ENCODE results near the gene PCBP4. TPM values are rescaled to one million over a fixed set of nuclear protein-coding genes. Genes with fewer than 3 reads are reported as not detected.

Gene PCBP4
- total RNA-seq, 1 donor from 2014 or later: 30.5 TPM

DNA sequence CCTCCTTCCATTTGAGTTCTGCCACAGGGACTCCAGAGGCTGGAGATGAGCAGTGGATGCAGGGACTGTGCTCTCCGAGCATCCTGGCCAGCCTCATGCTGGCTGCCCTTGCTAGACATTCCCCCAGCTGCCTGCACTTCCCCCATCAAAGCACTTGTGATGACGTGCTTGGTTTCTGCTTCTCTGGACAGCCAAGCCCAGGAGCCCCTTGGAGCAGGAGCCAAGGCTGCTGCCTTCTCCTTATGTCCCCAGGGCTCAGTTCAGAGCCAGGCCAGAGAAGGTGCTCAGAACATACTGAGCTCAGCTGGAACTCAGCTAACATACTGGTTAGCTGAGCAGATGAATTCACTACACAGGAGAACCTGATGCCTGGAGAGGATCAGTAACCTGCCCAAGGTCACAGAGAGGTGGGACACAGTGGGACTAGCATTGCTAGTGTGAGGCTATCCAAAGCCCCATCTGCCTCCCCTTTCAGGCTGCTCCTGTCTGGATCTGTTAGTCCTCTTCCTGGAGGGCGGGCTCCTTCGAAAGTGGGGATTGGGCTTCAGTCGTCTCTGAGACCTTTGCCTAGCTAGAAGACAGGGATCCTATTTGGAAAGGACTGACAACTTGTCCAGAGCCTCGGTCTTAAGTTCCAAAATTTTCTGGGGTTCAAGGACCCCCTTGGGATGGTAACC lies 4.3 kb downstream of the PCBP4 start:
- DNase-seq (ENCODE audit: low spot score): no peak
- Mint-ChIP-seq H3K4me3 (no peak overlapping the region), H3K27me3 (ENCODE audit: insufficient read depth, low read depth) (peaks cover 16% of the 10 kb centered on the region), H3K9me3 (no peaks in the 10 kb centered on the region), H3K36me3 (peaks cover 8% of the 10 kb centered on the region), H3K4me1 (peaks cover 44% of the 10 kb centered on the region), H3K27ac (no peak overlapping the region)
- H4K20me1 ChIP-seq (ENCODE audit: low read depth): peaks cover 62% of the 10 kb centered on the region
- H3K9ac ChIP-seq: no peak overlapping the region
- no peaks in the 10 kb centered on the region for H3K79me2 ChIP-seq (ENCODE audit: low read depth)
- no peak overlapping the region for H3K27ac ChIP-seq
- no peaks in the 10 kb centered on the region for H3K36me3 ChIP-seq
- H3F3A ChIP-seq (ENCODE audit: low read depth): peaks cover 27% of the 10 kb centered on the region
- H3K9me3 ChIP-seq (ENCODE audit: low read depth): no peaks in the 10 kb centered on the region
- no peak overlapping the region for H3K4me2 ChIP-seq
- H2AFZ ChIP-seq (replicated peaks): no peak overlapping the region
- peaks cover 30% of the 10 kb centered on the region for H3K27me3 ChIP-seq
- TF ChIP-seq, protein P1, sequence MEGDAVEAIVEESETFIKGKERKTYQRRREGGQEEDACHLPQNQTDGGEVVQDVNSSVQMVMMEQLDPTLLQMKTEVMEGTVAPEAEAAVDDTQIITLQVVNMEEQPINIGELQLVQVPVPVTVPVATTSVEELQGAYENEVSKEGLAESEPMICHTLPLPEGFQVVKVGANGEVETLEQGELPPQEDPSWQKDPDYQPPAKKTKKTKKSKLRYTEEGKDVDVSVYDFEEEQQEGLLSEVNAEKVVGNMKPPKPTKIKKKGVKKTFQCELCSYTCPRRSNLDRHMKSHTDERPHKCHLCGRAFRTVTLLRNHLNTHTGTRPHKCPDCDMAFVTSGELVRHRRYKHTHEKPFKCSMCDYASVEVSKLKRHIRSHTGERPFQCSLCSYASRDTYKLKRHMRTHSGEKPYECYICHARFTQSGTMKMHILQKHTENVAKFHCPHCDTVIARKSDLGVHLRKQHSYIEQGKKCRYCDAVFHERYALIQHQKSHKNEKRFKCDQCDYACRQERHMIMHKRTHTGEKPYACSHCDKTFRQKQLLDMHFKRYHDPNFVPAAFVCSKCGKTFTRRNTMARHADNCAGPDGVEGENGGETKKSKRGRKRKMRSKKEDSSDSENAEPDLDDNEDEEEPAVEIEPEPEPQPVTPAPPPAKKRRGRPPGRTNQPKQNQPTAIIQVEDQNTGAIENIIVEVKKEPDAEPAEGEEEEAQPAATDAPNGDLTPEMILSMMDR (IDR thresholded peaks at IDR 0.05): no peak
- TF ChIP-seq EZH2 (IDR thresholded peaks at IDR 0.05) (no peak), EZH2phosphoT487 (IDR thresholded peaks at IDR 0.05) (no peak)
- no peak overlapping the region for H3K4me3 ChIP-seq
- peaks cover 48% of the 10 kb centered on the region for H3K4me1 ChIP-seq

DNA sequence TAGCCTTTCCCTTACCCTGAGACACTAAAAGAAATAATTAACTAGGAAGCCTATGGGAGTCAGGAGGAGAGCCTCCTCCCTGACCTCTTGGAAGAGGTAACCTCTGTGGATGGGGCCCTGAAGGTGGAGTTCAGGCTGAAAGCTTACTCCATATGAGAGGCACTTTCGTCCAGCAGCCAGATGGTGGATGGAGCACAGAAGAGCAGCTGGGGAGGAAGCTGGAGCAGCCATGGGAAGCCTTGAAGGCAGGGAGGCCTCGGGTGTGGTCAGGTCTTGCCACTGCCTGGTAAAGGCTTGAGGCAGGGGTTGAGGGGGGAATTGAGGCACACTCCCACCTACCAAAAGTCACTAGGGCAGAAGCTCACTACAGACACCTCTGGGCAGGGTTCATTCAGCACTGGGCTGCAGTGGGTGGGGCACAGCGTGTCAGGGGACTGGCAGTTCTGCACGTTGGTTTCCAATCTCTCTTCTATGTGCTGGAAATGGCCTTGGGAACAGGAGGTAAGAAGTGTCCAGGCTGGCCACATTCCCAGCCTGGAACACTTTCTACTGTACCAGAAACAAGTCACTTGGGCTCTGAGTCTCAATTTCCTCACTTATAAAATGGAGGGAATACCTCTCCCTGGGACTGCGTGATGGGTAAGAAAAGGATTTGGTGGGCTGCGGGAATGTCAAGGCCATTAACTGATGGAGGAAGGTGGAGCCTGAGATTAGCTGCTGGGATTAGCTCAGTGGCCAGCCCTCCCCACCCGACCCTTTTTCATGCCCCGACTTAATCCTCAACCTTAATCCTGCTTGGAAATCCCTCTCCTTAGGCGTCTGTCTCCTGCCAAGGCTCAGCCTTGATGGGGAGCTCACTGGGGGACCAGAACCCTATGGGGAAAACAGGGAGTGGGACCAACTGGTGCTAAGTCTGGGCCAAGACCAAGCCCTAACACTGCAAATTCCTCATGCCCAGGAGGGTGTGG lies 5.4 kb downstream of the PCBP4 start:
- no peak overlapping the region for H3K4me3 Mint-ChIP-seq
- Histone ChIP-seq H3K4me2 (peak overlapping the region; percentile 27), H3K27me3 (peaks cover 34% of the 10 kb centered on the region), H3K9me3 (ENCODE audit: low read depth) (no peaks in the 10 kb centered on the region), H3F3A (ENCODE audit: low read depth) (peaks cover 27% of the 10 kb centered on the region), H3K27ac (no peak overlapping the region), H3K4me1 (peaks cover 47% of the 10 kb centered on the region), H3K79me2 (ENCODE audit: low read depth) (no peaks in the 10 kb centered on the region), H3K9ac (no peak overlapping the region), H3K36me3 (no peaks in the 10 kb centered on the region), H4K20me1 (ENCODE audit: low read depth) (peaks cover 72% of the 10 kb centered on the region), H2AFZ (replicated peaks) (no peak overlapping the region), H3K4me3 (no peak overlapping the region)
- peaks cover 16% of the 10 kb centered on the region for H3K27me3 Mint-ChIP-seq (ENCODE audit: insufficient read depth, low read depth)
- peak overlapping the region; percentile 72 for H3K27ac Mint-ChIP-seq
- H3K36me3 Mint-ChIP-seq: peaks cover 8% of the 10 kb centered on the region
- TF ChIP-seq, protein P1 (IDR thresholded peaks at IDR 0.05): no peak
- TF ChIP-seq EZH2 (IDR thresholded peaks at IDR 0.05): no peak
- no peak for TF ChIP-seq EZH2phosphoT487 (IDR thresholded peaks at IDR 0.05)
- H3K9me3 Mint-ChIP-seq: no peaks in the 10 kb centered on the region
- DNase-seq (ENCODE audit: low spot score): peak; percentile 41
- H3K4me1 Mint-ChIP-seq: peaks cover 44% of the 10 kb centered on the region

DNA sequence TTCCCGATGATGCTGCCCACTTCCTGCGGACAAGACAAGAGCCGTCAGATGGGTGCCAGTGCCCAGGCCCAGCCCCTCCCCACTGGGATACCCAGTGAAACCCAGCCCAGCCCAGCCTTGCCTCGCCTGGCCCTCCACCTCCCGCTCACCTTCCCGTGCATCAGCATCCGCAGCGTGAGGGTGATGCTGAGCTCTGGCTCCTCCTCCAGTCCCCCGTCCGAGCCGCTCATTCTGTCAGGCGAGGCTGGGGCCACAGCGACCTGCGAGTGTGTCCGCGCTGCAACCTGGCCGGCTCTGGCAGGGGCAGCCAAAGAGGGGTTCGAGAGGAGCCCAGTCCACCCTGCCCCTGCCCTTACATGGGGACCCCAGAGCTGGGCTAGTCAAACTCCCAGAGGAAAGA lies 6.2 kb downstream of the PCBP4 start:
- peaks cover 43% of the 10 kb centered on the region for H3K27me3 ChIP-seq
- H4K20me1 ChIP-seq (ENCODE audit: low read depth): peaks cover 68% of the 10 kb centered on the region
- DNase-seq (ENCODE audit: low spot score): no peak
- H3K9me3 ChIP-seq (ENCODE audit: low read depth): no peaks in the 10 kb centered on the region
- TF ChIP-seq EZH2phosphoT487 (IDR thresholded peaks at IDR 0.05): no peak
- no peak for TF ChIP-seq EZH2 (IDR thresholded peaks at IDR 0.05)
- TF ChIP-seq, protein P1 (IDR thresholded peaks at IDR 0.05): no peak
- no peak overlapping the region for H3K4me3 ChIP-seq
- H3K27ac Mint-ChIP-seq: no peak overlapping the region
- peaks cover 47% of the 10 kb centered on the region for H3K4me1 ChIP-seq
- no peak overlapping the region for H3K9ac ChIP-seq
- H3K4me3 Mint-ChIP-seq: no peak overlapping the region
- peaks cover 16% of the 10 kb centered on the region for H3K27me3 Mint-ChIP-seq (ENCODE audit: insufficient read depth, low read depth)
- no peak overlapping the region for H3K4me2 ChIP-seq
- H3K36me3 Mint-ChIP-seq: peaks cover 8% of the 10 kb centered on the region
- H3K4me1 Mint-ChIP-seq: peaks cover 42% of the 10 kb centered on the region
- H3F3A ChIP-seq (ENCODE audit: low read depth): peaks cover 35% of the 10 kb centered on the region
- no peak overlapping the region for H2AFZ ChIP-seq (replicated peaks)
- no peaks in the 10 kb centered on the region for H3K9me3 Mint-ChIP-seq
- no peak overlapping the region for H3K27ac ChIP-seq
- H3K36me3 ChIP-seq: no peaks in the 10 kb centered on the region
- no peaks in the 10 kb centered on the region for H3K79me2 ChIP-seq (ENCODE audit: low read depth)

All from neural progenitor cell (in vitro differentiated cells).